Caki2 (cell line): Measurements from ENCODE around the gene UBE2D3. TPM values are rescaled to one million over a fixed set of nuclear protein-coding genes. Genes with fewer than 3 reads are reported as not detected.

ENCODE experiments used
- DNase-seq: peaks from one replicate; pipeline ENCODE4 v3.0.0-alpha.2; 2015; ENCODE audit warnings: low read depth
- in situ Hi-C: cut with HindIII; loops from 2 replicates; pipeline ENCODE4 v1.10.0; 2016; ENCODE audit warnings: low sequenced_read_pairs, low pct_unique_long_range_greater_than_20kb, mixed read lengths
- total RNA-seq: library from RNA; depleted of rRNA; stranded (reverse); fragments of >200 nt; shearing (Covaris generic); gene quantifications from 2 replicates; pipeline ENCODE4 v1.2.3, GENCODE V29; 2014; ENCODE audit warnings: low replicate concordance

UBE2D3 gene
- total RNA-seq, 1 experiment from 2014 or later = 337 TPM

- in situ Hi-C loops = loop anchor here (10.0 kb wide), 1 partner anchor 175 kb away; no protein-coding TSS in a partner anchor
- DNase-seq = no peak
Observed at GRCh38 chr4:102809691-102810090, 17.7 kb downstream of the UBE2D3 start.

DNA sequence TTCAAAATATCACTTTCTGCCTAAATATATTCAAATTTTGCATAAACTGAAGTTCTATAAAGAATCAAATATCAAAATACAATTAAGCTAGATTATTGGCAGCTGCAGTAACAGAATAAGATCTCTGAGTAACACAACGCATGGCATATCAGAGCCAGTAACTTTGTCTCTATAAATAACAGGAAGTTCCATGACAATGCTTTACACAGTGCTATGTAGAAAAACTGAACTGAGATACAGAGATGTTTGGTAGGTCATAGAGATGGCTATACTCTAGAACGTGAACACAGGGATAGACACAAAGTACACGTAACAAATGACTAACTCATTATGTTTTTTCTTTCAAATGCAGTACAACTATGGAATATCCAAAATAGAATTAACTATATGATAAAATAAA, 18.2 kb downstream of the UBE2D3 start:
- in situ Hi-C loops = loop anchor here (10.0 kb wide), 1 partner anchor 174 kb away; no protein-coding TSS in a partner anchor
- no peak for DNase-seq

DNA sequence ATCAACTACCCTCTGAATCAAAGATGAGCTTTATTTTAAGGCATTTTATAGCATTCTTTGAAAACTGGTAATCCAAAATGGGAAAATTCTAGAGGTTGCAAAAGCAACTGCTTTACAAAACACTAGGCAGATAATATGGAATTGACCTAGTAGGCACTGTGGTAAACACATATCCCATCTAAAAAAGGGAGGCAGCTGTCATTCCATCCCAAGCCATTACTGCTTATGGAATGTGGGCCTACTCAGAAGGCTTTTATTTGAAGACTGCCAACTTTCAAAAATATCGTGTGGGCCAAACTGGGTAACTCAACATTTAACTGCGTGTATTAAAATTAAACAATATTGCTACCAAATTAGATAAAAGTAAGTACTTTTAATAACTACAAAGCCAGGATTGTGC, 19.3 kb downstream of the UBE2D3 start:
- in situ Hi-C loops = loop anchor here (10.0 kb wide), 1 partner anchor 173 kb away; no protein-coding TSS in a partner anchor
- no peak for DNase-seq

GRCh38 chr4:102807345-102807744, 20.0 kb downstream of the UBE2D3 start:
- peak; percentile 47 for DNase-seq
- in situ Hi-C loops = loop anchor here (10.0 kb wide), 1 partner anchor 173 kb away; no protein-coding TSS in a partner anchor

DNA sequence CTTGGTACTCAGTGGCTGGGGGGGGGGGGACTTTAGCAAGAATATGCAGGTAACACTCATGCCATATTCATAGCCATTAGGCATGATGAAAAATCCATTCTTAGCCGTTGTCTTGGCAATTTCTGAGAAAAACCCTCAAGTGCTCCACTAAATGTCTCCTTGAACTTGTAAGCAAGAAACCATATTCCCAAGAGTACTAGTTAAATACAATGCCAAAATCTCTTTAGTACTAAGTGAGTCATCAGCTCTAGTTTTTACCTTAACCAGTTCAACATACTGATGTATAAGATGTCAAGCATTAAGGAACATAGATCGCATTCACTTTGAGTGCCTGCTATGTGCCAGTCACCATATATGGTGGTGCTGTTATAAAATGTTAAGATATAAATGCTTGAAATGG, 27.5 kb downstream of the UBE2D3 start:
- in situ Hi-C loops = loop anchor here (10.0 kb wide), 1 partner anchor 165 kb away; no protein-coding TSS in a partner anchor
- no peak for DNase-seq

GRCh38 chr4:102794999-102795398, 32.4 kb downstream of the UBE2D3 start:
- DNase-seq = no peak
- in situ Hi-C loops = no loop called here

DNA sequence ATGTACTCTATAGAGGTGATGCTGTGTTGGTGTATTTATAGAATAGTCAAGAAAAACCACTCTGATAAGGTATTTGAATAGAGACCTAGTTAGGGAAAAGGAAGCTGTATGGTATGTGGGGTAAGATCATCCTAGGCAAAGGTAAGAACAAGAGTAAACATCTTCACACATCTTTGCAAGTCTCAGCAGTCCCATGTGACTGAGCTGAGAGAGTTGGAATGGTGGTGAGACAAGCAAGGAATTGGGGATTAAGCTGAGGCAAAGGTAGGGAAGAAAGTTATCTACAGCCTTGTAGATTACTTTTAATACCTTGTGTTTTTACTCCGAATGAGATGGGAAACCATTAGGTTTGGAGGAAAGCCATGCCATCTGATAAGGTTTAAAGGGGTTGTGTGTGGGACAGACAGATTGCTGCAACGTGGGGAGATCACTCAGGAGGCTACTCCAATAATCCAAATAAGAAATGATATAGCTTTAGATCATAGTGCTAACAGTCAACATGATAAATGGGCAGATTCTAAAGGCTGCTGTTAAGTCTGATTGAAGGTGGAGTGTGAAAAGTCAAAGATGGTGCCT, 34.9 kb downstream of the UBE2D3 start:
- no peak for DNase-seq
- in situ Hi-C loops = no loop called here

GRCh38 chr4:102791318-102791835, 36.0 kb downstream of the UBE2D3 start:
- DNase-seq = no peak
- in situ Hi-C loops = no loop called here

- no peak for DNase-seq
Observed at GRCh38 chr4:102789317-102789717, 38.0 kb downstream of the UBE2D3 start.

DNA sequence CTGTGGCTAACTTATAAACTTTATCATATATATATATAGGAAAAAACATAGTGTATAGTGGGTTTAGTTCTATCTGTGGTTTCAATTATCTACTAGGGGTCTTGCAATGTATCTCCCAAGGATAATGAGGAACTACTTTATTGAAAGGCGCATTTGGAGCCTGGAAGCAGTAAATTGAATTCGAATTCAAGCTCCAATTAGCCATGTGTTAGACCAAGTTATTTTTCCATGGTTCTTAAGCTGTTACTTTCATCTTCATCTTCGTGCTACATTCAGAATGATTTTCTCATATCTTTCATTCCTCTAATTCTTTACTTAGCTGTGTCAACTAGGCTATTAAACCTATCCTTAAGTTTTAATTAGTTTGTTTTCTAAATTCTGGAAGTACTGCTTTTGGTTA, 39.4 kb downstream of the UBE2D3 start:
- in situ Hi-C loops = no loop called here
- no peak for DNase-seq

More at GRCh38 chr4:102789317-102789717, 38.0 kb downstream of the UBE2D3 start:
- in situ Hi-C loops = no loop called here

DNA sequence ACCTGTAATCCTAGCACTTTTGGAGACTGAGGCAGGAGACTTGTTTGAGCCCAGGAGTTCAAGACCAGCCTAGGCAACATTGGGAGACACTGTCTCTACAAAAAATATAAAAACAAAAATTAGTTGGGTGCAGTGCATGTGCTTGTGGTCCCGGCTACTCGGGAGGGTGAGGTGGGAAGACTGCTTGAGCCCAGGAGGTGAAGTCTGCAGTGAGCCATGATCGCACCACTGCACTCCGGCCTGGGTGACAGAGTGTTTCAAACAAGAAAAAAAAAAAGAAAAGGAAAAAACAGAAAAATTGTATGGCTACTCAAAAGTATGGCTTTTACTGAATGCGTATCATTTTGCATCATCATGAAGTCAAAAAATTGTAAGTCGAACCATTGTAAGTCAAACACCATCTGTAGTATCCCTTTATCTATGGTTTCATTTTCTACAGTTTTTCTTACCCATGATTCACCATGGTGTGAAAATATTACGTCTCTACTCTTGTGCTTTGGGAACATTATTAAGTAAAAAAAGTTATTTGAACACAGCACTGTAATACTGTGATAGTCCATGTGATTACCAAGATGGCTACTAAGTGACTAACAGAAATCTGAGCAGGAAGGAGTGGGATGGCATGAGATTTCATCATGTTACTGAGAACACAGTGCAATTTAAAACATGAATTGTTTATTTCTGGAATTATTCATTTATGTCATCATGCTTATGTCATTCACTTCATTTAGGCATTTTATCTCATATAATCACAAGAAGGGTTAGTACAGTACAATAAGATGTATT, 40.1 kb downstream of the UBE2D3 start:
- in situ Hi-C loops = no loop called here
- DNase-seq = no peak

DNA sequence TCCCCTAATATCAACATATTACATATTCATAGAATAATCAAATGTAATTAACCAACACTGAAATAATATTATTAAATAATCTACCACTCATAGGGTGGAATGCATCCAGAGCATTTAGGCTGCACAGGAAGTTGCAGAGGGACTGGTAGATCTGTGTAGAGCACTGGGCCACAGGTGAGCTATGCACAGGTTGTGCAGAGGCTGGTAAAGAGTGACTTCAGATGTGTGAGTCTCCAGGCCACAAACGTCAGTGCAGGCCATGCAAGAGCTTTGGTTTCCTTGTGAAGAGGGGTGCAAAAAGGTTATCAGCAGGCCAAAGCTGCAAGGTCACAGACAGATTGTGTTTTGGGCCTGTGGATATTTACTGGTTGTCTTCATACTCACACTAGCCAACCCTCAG, 41.1 kb downstream of the UBE2D3 start:
- DNase-seq = no peak
- in situ Hi-C loops = no loop called here

DNA sequence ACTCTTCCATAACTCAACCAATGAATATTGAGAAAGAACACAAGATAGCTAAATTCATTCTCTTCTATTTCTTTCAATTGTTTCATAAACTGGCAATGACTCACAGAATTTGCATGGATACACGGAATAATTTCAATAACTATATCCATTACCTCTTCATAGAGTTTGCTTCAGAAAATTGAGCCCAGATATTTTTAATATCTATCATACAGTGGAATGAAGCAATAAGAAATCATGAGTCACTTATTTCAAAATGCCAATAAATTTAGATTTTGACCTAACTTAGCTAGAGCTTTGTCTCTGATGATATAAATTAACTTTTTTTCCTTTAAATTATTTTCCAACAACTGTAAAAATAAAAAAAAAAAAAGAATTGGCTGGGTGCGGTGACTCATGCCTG, 44.3 kb downstream of the UBE2D3 start:
- DNase-seq = no peak
- in situ Hi-C loops = no loop called here

DNA sequence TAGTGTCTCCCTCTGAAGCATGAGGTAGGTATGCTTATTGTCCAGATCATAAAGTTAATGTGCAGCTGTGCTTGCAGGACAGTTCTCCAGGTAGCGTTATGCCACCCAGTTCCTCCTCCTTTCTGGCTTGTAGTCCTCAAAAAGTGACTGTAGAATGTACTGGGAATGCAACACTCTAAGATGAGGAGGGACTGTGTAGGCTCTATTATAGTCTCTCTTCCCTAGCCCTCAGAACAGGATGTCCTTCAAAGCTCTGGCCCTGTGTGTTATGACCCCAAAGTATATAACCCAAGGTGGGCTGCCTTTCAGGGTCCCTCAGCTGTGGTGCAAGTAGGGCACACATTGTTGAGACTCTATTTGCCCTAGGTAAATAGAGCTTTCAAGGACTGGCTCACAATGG, 45.8 kb downstream of the UBE2D3 start:
- in situ Hi-C loops = no loop called here
- no peak for DNase-seq

DNA sequence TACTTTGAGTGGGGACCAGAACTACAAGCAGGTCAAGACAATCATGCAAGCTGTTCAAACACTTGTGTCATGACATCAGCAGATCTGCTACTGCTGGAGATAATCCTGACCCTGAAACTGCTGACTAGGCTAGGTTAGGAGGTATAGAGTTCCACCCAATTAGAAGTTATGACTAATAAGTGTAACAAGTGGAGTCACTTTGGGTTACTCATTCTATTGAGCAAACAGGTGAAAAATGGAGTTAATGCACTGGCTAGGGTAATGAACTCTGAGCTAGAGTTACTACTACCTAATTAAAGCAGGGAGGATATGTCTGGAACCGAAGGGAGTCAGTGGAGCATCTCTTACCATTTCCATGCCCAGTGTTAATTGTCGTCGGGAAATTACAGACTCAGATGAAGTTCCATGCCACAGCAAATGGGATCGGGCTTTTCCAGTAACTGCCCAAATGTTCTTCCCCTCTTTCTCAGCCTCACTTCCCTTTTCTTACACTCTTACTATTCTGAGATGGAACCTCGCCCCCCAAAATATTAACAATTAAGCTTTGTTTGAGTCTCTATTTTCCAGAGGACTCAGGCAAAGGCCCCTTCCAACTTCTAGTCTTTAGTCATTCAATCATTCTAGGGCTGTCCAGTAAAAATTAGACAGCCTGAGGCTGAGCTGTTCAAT, 46.7 kb downstream of the UBE2D3 start:
- in situ Hi-C loops = no loop called here
- DNase-seq = peak; percentile 74

GRCh38 chr4:102779204-102779603, 48.1 kb downstream of the UBE2D3 start:
- no peak for DNase-seq
- in situ Hi-C loops = no loop called here

- in situ Hi-C loops = no loop called here
- DNase-seq = peak; percentile 65
Observed at GRCh38 chr4:102778720-102779119, 48.6 kb downstream of the UBE2D3 start.

- DNase-seq = no peak
- in situ Hi-C loops = no loop called here
Observed at GRCh38 chr4:102775805-102776204, 51.5 kb downstream of the UBE2D3 start.

DNA sequence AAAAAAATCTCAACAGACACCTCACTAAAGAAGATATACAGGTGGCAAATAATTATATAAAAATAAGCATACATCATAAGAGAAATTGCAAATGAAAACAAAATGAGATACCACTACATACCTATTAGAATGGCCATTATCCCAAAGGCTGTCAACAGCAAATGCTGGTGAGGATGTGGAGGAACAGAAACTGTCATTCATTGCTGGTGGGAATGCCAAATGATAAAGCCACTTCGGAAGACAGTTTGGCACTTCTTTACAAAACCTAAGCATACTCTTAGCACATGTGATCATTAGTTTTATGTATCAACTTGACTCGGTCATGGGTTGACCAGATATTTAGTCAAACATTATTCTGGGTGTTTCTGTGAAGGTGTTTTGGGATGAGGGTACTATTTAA, 53.1 kb downstream of the UBE2D3 start:
- DNase-seq = no peak
- in situ Hi-C loops = no loop called here
